WTC11 (cell line): ENCODE results near the gene MCM10.

Experiments used
- CTCF ChIP-seq: fragments of 200-600 bp; IDR thresholded peaks from 2 replicates; pipeline ENCODE4 v1.8.0; 2022; ENCODE audit warnings: antibody characterized with exemption
- SP1 ChIP-seq: sonication (generic); formaldehyde crosslinking; conservative IDR thresholded peaks from 2 replicates; pipeline ENCODE4 v1.8.1; 2022; ENCODE audit warnings: missing genetic modification reagents
- ZNF121 ChIP-seq: sonication (generic); formaldehyde crosslinking; IDR thresholded peaks from 2 replicates; pipeline ENCODE4 v1.8.0; 2023; ENCODE audit warnings: missing genetic modification reagents
- ZNF263 ChIP-seq: sonication (generic); formaldehyde crosslinking; IDR thresholded peaks from 2 replicates; pipeline ENCODE4 v1.8.1; 2022; ENCODE audit warnings: low read depth, mild to moderate bottlenecking, moderate library complexity, missing genetic modification reagents

DNA sequence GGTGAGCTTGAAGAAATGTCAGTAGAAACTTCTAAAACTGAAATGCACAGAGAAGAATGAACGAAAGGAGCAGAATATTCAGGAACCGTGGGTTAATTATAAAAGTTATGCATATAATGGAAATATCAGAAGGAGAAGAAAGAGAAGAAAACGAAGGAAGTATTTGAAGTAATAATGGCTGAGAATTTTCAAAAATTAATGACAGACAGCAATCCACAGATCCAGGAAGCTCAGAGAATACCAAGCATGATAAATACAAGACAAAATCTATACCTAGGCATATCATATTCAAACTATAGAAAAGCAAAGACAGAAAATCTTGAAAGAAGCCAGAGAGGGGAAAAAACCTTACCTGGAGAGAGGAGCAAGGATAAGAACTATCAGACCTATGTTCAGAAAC is 16.5 kb upstream of the MCM10 start:
- no peak for TF ChIP-seq CTCF
- TF ChIP-seq ZNF121 = no peak
- TF ChIP-seq SP1 (CRISPR knock-in tag) = no peak
- no peak for TF ChIP-seq ZNF263 (CRISPR knock-in tag)
